NCI-H1694 (cell line): ENCODE measurements around the gene RHOU.

Source experiments
- DNase-seq: peaks from one replicate; lab custom pipeline; 2025; lab: John Stamatoyannopoulos, UW

The RHOU gene

DNA sequence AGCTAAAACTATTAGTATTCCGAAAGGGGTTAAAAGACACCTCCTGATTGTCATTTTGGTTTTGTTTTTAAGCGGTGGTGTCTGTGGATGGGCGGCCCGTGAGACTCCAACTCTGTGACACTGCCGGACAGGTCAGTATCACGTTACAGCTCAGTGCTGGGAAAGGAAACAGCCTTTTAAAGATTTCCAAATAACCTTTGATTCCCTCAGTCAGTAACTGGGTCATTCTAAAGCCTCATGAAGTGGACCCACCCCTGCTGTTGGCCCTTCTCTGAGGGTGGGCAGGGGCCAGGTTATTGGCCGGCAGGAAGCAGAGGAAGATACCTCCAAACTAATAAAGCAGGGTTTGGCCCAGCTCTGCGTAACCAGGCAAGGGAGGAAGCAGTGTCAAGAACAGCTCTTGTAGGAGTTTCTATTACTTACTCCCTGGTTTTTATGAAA is 2.3 kb downstream of the RHOU start:
- no peak for DNase-seq

DNA sequence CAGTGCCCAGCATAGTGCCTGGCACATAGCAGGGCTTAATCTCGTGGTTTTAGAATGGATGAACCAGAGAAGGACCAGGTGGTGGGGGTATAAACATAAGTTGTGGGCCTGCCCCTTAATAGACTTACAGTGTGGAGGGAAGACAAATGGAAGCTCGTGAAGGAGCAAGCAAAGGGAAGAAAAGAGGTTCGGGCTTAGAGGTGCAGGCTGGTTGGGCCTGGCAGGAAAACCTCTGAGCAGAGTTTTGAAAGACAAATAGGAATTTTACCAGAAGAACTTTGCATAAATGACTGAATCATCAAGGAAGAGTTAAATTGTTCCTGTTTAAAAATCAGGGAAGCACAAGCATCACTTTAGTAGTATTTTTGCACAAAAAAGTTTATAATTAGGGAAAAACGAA is 4.5 kb downstream of the RHOU start:
- no peak for DNase-seq

DNA sequence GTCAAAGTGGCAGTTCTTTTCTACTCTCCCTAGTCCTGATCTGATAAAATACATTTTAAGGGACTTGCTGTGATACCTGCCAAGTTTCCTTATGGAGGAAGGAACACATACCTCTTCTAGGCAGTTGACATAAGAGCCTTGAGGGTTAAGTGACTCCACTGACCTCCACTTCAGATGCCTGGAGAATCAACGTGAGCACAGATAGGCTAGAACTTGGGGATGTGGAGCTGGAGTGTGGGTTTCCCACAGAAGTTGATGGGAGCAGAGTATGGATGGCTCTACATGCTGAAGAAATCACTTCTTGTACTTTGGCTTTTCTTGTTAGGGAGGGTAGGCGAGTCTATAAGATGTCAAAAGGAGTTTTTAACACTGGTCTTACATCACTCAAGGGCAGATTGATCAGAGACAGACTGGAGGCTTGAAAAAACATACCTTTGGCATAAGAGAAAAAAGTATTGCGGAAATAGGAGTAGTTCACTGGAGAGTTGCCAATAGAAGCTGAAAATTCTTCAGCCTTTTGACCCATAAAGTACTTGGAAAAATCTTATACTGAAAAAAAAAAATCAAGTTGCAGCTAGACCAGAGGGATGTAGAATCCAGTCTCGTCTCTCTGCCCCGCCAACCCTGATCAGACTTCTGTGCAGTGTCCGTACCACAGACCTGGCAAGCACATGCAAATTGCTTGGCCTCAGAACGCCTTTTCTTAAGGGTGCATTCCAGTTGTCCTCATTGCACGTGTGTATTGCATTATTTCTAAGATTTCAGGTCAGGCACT is 5.5 kb downstream of the RHOU start:
- DNase-seq = no peak

DNA sequence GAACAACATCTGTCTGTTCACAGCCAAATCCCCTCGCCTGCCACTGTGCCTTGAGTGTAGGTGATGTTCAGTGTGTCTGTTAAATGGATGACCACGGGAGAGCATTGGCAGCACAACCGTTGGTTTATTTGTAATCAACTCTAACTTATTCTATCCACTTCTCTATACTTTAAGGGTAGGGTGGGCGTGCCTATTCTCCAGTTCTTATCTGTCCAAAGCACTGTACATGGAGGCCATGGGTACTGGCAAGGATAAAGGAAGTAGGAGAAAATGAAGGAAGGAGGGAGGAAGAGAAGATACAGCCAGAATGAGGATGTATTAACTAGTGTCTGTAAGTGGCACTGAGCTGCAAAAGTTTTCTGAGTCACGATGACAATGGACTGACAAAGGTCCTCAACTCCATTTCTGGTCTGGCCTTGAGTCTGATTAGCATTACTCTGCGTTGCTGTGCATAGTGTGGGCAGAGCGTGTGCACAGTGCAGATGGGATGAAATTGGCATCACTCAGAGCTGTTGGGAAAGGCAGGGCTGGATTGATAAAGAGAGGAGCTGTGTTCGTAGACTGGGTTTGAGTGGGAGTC is 7.1 kb downstream of the RHOU start:
- DNase-seq = no peak

DNA sequence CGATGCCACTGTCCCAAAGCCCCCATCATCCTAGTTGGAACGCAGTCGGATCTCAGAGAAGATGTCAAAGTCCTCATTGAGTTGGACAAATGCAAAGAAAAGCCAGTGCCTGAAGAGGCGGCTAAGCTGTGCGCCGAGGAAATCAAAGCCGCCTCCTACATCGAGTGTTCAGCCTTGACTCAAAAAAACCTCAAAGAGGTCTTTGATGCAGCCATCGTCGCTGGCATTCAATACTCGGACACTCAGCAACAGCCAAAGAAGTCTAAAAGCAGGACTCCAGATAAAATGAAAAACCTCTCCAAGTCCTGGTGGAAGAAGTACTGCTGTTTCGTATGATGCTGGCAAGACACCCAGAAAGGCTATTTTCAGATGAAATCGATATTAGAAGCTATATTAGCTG is 8.1 kb downstream of the RHOU start:
- DNase-seq = no peak

DNA sequence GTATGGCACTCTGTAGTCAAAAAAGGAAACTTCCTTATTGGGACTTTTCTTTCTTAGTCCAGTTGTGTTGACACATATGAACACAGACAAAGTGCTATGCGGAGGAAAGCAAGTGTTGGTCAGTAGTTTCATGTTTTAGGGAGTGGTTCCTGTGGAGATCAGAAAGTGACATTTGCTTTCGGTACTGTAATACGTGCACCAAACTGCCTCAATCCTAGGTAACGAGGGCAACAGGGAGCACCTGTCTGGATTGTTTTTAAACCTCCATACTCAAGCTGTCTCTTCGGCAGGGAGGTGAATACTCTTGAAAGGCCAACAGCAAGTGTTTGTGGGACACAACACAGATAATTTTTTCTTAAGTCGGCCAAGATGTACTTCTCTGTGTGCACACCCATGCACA is 9.1 kb downstream of the RHOU start:
- DNase-seq = no peak

DNA sequence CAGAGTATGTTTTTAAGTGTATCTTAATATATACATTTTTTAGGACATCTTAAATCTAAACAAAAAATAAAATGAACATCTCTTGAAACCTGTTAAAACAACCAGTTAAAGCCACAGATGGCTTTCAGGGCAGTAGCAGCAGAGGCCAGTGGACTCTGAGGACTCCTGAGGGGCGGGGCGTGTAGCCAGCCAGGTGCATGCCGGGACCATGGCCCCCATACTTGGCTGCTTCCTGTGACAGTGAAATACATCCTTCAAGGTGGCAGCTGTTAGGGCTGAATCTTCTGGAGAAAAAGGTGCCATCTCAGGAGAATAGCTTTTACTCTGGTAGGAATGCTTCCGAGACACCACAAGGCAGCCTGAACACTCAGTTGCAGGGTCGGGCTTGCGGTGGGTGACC is 9.6 kb downstream of the RHOU start:
- DNase-seq = no peak

DNA sequence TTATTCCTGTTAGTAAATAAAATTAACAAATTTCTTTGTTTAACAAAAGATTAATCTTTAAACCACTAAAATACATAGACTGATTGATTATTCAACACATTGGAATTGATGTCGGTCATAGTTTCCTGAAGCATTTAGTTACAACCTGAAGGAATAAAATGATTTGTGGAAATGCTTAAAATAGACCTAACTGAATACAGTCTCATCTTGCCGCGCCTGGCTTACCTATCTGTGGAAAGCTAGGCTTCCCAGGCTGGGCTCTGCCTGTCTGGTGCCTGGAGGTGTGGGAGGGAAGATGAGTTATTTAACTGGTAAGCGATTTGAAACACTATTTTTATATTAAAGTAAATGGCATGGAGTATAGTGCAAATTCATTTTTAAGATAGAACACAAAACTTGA is 10.2 kb downstream of the RHOU start:
- no peak for DNase-seq

DNA sequence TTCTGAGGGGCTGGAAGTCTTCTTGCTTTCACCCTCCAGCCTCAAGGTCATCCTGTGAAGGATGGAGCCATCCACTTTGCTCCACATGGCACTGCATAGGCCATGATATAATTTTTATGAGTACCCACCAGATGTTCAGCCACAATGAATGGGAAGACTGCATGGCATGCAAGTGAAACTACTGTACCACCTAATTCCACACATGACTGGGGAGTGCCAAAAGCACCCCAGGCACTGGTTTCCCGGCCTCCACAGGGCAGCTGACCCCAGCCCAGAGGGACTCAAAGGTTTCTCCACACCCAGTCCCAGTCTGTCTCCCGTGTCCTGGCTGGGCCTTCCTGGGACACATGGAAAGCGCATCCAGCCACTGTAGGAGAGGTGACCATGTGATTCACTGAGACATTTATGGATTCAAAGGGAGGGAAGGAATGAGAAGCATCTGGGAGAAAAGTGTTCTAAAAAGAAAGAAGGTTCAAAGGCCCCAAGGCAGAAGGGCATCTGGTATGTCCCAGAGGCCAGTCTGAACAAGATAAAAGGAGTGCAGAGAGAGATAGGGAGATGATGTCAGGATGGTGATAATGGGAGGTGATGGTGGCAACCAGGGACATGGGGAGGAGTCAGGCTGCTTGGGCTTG is 12.1 kb downstream of the RHOU start:
- DNase-seq = no peak

DNA sequence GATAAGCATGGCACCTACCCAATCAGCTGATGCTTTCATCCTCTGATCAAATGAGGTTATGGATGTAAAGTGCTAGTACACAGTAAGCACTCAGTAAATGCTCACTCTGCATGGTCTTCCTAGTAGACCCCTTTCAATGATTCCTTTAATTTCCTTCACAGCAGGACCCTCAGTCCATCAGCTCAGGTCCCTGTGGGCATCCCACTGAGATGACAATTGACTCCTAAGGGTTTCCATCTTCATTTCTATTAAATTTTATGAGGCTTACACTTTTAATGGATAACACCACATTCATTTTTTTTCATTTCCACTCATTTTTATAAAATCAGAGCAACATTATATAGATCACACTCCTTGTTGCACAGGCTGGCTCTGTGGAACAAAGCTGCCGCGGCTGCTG is 12.8 kb downstream of the RHOU start:
- no peak for DNase-seq

DNA sequence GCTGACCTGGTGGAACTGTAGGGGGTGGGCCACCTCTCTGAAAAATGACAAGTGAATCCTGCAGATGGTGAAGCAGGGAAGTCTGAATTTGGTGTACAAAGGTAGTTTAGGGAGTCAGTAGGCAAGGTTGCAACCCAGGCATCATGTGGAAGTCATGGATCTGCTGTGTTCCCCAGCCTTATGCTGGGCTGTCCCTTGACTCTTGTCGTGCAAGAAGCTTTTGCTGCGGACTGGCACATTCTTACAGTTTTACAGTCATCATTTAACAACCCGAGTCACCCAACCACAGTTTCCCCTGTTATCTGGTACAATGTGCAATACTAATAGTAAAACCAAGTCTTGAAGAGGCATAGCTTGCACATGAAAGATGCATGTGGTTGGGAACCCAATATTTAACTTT is 13.2 kb downstream of the RHOU start:
- no peak for DNase-seq

DNA sequence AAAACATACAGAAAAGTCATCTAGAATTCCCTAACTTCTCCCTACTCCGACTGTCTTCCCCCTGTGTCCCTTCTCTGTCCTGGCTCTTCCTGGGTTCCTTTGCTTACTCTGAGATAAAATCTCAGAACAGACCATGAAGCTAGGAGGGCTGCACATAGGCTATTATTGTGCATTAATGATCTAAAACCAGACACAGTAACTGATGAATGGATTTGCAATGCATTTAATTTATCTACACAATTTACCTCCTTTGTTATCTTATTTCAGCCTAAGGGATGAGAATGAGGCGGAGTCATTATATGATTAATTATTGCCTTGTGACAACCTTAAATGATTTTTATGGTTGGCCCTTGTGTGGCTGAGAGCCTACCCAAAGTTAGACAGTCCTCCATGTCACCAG is 14.5 kb downstream of the RHOU start:
- no peak for DNase-seq

DNA sequence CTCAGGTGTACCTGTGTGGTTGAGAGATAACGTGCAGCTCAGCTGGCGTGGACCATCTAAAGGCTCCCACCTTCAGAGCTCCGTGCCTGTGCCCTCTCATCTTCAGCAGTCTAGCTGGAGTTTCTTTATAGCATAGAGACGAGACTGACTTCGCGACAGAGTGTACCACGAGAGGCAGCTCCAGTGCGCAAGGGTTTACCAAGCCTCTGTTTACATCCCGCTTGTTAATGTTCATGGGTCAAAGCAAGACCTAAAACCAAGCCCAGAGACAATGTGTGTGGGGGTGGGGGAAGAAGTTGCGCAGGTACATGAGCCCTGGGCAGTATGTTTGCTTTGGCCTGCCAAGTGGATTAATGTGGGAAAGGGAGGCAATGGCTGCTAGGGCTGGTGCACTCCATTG is 15.6 kb downstream of the RHOU start:
- no peak for DNase-seq

DNA sequence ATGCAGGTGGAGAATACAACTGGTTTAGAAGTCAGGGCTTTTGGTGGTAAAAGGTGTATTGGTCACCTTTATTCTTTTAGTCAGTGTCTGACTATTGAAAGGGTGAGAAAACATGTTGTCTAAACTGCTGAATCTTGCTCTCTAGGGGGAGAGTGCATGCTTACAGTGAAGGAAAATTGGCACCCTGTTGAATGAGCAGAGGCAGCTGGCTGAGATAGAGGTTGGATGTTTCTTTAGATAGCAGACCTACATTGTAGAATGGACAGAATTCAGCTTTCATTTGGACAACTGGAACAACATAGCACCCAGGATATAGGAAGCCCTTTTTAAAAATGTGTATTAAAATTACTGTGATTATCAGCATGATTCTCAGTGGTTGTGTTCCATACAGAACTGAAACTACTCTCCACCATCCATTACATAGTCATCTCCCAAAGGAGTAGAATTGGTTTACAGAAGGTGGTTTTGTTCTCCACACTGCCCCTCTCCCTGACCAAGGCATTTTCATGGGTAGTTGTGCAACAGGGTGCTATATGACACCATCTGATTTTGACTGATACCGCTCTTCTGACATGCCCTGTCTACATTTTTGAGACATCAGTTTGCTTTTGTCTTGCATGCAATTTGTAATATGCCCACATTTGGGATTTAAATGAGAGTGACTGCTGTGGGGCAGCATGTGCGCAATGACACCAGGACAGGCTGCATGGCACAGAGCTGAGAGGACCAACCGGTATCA is 16.2 kb downstream of the RHOU start:
- DNase-seq = no peak

DNA sequence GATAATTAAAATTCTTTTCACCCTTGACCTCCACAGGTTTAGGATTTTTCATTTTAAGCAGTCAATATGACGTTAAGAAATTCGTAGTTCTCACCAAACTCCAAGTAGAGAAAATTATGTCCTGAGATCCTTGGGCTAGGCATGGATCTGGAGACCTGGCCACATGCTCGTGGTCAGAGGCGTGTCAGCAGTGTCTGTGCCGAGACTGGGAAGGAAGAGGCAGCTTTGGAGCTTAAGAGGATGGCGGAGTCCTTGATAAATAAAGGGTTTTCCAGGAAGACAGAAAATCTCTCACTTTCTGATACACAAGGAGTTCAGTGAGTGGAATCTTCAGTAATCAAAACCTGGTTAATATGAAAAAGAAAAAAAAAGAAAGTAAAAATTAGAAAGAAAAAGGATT is 17.0 kb downstream of the RHOU start:
- no peak for DNase-seq

DNA sequence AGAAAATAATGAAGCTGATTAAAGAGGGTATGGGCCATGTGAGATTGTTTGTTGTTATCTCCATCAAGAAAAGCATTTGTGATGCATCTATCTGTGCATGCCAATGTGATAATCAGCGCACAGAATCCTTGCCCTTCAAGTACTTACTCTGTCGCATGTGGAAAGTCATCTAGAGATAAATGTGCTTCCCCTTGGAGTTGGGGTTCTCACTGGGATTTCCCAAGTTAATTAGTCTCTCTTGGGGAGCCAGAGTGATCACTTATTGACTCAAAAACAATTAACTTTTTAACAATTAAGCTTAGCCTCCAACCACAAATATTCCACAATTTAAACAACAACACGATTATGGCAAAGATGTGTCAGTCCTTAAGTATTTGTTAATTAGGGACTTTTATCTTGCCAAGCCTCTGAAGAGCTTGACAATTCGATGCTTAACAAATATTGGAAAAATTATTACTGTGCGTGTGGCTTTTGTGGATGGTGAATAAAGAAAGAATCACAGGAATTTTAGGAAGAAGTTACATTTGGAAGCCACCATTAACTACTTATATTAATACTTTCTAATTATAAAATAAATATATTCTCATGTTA is 17.5 kb downstream of the RHOU start:
- no peak for DNase-seq

DNA sequence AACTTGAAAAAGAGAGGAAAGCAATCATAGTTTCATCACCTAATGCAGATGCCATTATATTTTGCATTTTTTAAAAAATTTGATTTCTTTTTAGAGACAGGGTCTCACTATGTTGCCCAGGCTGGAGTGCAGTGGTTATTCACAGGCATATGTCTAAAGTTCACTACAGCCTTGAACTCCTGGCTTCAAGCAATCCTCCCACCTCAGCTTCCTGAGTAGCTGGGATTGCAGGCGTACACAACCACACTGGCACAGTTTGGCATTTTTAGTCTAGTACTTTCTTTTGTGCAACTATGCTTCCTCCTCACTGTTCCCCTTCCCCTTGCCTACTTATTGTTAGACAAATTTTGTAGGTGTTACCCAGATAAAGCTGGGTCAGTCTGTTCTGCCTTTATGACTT is 18.0 kb downstream of the RHOU start:
- DNase-seq = no peak

DNA sequence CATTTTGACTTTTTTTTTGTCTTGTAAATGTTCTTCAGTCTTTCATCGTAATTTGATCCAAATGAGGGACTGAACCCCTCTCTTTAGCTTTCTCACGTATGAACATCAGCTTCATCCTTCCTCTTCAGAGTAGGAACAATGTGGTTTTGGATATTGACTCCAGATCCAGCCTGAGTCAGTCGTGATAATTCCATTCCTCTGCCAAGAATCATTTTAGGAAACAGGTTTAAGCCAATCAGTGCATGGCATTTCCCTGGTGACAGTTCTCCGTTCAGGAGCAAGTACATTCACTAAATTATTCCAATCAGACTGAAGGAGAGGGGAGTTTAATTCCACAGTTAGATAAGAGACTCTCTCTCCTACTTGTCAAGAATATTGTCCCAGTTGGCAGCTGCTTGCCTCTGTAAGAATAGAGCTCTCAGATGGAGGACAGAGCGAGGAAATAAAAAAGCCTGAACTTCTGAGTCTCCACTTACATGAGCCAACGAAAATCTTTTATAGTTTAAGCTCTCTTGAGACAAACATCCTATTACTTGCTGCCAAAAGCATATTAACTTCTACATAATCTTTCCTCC is 18.6 kb downstream of the RHOU start:
- DNase-seq = no peak

DNA sequence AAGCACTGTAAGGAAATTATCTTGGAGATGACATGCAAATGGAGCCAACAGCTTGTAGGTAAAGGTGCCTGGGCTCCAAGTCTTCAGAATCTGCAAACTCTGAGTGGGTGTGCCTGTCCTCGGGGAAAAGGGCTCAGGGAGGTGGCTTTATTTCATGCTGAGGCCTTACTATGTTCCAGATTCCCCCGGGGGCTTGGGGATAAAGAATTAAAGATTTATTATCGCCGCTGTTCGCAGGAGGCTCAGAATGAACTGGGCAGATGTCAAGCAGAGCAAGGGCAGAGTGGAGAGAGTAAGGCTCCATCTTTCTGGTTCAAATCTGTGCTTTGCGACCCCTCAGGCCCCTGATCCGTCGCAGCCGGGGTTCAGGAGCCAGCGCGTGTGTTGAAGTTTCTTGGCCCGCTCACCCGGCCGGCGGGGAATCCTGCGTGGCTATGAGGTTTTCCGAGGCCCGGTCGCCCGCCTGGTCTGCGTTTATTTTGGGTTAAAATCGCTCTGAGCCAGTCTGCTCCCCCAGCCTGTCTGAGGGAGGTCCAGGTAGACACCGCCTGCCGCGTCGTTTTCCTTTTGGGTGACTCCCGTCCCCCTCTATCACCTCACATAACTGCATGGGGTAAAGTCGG is 19.5 kb downstream of the RHOU start:
- no peak for DNase-seq

DNA sequence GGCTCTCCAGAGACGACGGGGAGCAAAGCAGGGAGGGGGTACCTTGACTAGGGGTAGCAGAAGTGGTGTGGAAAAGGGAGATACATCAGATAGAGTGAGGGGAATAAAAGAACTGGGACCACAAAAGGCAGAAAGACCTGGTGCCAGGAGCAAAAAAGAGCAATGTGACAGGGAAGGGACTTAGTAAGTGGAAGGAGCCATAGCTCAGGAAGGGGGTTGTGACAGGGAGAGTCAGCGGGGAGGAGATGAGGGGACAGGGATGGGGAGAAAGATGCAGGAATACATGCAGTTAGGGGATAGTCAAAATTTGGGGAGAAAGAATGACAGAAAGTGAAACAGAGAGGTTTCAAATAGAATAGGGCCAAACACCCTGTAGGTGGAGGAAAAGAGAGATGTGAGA is 20.5 kb downstream of the RHOU start:
- no peak for DNase-seq

DNA sequence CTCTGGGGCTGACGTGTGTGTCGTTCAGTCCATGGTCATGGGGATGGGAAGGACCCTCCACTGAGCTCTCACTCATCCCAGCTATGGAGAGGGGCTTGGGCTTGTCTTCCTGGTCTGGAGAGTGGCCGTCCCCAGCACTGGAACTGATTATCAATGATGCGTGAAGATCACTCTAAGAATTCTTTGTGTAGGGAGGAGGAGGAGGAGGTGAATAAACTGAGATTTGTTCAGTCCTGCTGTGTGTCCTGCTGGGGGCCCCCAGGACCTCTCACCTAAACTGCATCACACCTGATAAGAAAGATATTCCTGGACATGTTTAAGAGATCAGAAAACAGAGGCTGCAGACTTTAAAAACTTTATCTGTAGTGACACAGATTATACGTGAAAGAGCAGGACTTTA is 21.2 kb downstream of the RHOU start:
- no peak for DNase-seq

DNA sequence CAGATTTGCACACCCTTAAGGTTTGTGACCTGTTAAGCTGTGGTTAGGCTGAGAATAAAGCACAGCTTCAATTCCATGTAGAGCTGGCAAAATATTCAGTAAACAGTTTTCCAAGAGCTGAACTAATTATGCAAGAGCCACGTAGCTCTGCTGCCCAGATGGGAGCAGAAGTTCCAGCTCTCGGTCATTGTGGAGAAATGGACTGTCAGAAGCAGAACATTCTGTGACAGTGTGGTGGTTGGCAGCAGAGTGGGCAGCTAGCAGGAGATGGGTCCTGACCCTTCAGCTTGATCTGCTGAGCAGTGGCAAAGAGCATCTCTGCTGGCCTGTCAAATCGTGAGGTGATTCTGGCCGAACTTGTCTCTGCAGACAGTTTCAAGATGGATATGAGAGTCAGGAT is 23.2 kb downstream of the RHOU start:
- DNase-seq = no peak
